C4-2B (cell line): ENCODE results near the gene VPS36.
"Not testable (repeated sequence)": the region's sequence is repeated elsewhere in the genome, so short reads cannot be mapped to it uniquely, and the experiment has no call there.

ENCODE experiments used
- ZFX ChIP-seq: fragments of 450-650 bp; IDR thresholded peaks from 2 replicates; pipeline ENCODE4 v1.6.1; 2017
- TF ChIP-seq, protein P1 (sequence below): fragments of 450-650 bp; conservative IDR thresholded peaks from 2 replicates; pipeline ENCODE4 v1.5.1; 2017; ENCODE audit warnings: mild to moderate bottlenecking

DNA sequence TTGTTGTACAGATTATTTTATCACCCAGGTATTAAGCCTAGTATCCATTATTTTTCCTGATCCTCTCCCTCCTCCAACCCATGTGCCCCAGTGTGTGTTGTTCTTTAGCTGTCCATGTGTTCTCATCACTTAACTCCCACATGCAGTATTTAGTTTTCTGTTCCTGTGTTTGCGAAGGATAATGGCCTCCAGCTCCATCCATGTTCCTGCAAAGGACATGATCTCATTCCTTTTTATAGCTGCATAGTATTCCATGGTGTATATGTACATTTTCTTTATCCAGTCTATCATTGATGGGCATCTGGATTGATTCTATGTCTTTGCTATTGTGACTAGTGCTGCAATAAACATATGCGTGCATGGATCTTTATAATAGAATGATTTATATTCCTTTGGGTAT is 18.1 kb upstream of the VPS36 start:
- TF ChIP-seq, protein P1, sequence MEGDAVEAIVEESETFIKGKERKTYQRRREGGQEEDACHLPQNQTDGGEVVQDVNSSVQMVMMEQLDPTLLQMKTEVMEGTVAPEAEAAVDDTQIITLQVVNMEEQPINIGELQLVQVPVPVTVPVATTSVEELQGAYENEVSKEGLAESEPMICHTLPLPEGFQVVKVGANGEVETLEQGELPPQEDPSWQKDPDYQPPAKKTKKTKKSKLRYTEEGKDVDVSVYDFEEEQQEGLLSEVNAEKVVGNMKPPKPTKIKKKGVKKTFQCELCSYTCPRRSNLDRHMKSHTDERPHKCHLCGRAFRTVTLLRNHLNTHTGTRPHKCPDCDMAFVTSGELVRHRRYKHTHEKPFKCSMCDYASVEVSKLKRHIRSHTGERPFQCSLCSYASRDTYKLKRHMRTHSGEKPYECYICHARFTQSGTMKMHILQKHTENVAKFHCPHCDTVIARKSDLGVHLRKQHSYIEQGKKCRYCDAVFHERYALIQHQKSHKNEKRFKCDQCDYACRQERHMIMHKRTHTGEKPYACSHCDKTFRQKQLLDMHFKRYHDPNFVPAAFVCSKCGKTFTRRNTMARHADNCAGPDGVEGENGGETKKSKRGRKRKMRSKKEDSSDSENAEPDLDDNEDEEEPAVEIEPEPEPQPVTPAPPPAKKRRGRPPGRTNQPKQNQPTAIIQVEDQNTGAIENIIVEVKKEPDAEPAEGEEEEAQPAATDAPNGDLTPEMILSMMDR, result not testable (repeated sequence)
- not testable (repeated sequence) for TF ChIP-seq ZFX
